ELR (cell line): ENCODE results near the gene HELZ.
"Not testable (repeated sequence)": the region's sequence is repeated elsewhere in the genome, so short reads cannot be mapped to it uniquely, and the experiment has no call there.

Source experiments
- DNase-seq: peaks from one replicate; pipeline ENCODE4 v3.0.0-alpha.2; 2015; ENCODE audit warnings: low read depth

Gene HELZ

GRCh38 chr17:67265436-67266019 is 20.5 kb upstream of the HELZ start:
- DNase-seq = no peak

- DNase-seq = no peak
Observed at GRCh38 chr17:67262435-67263117, 17.6 kb upstream of the HELZ start.

DNA sequence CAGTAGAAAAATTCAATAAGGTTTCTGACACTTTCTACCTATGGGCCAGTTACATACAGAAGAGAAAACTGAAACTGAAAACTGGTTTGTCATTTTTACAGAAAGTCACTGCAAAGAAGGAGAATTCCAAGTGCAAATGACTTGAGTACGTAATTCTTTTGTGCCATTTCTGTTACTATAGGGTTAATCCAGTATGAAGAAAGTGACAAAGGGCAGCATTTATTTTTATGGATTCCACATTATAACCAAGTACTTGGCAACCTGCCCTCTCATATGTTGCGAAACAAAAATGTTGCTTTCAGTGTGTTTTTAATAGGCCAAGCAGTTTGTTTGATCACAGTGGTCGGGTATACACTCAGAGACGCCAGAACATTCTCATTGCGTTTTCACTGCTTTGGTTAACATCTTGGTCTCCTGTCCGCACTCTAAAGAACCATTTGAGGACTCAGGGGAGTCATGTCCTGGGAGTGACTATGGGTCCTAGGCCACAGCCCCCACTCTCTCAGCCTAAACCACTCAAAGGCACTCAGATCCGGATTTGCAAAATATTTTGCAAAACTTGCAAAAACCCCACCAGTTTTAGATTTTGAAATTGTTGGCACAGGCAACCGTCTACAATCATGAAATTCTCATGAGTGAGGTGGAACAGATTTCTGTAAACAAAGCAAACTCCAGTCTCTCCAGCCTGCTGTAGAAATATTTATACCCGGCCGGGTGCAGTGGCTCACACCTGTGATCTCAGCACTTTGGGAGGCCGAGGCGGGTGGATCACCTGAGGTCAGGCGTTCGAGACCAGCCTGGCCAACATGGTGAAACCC is 15.4 kb upstream of the HELZ start:
- DNase-seq = peak; percentile 44

- DNase-seq = no peak
Observed at GRCh38 chr17:67258821-67259468, 13.9 kb upstream of the HELZ start.

GRCh38 chr17:67256075-67256732 is 11.2 kb upstream of the HELZ start:
- DNase-seq = no peak

DNA sequence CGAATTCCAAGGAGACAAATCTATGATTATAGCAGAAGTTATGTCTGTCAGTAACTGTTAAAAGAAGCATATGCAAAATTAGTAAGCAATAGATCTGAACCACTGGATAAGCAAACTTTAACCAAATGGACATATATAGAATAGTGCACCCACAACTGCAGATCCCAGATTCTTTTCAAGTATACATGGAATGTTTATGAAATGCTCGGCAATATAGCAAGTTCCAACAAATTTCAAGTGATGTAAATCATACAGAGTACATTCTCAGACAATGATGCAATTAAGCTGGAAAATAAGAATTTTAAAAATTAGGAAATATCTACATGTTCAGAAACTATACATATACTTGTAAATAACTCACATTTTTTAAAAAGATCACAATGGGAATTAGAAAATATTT is 8.4 kb upstream of the HELZ start:
- no peak for DNase-seq

DNA sequence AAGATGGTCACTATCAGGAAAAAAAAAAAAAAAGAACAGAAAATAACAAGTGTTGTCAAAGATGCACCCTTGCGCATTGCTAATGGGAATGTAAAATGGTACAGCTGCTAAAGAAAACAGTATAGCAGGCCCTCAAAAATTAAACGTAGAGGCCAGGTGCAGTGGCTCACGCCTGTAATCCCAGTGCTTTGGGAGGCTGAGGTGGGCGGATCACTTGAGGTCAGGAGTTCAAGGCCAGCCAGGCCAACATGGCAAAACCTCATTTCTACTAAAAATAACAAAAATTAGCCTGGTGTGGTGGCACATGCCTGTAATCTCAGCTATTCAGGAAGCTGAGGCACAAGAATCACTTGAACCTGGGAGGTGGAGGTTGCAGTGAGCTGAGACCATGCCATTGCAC is 6.6 kb upstream of the HELZ start:
- DNase-seq = not testable (repeated sequence)

- DNase-seq = no peak
Observed at GRCh38 chr17:67248291-67248690, 3.3 kb upstream of the HELZ start.

DNA sequence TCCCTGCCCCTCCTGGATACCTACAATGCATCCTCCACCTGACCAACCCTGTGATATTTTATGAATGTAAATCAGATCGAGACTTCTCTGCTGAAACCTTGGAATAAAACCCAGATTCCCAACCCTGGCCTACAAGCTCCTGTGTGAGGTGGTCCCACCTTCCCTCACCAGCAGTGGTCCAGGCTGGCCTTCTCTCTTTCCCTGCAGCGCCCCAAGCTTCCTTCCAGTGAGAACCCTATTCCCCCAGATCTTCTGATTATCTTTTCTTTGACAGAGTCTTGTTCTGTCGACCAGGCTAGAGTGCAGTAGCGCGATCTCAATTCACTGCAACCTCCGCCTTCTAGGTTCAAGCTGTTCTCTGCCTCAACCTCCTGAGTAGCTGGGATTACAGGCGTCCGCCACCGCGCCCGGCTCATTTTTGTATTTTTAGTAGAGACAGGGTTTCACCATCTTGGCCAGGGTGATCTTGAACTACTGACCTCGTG is 2.5 kb upstream of the HELZ start:
- no peak for DNase-seq

DNA sequence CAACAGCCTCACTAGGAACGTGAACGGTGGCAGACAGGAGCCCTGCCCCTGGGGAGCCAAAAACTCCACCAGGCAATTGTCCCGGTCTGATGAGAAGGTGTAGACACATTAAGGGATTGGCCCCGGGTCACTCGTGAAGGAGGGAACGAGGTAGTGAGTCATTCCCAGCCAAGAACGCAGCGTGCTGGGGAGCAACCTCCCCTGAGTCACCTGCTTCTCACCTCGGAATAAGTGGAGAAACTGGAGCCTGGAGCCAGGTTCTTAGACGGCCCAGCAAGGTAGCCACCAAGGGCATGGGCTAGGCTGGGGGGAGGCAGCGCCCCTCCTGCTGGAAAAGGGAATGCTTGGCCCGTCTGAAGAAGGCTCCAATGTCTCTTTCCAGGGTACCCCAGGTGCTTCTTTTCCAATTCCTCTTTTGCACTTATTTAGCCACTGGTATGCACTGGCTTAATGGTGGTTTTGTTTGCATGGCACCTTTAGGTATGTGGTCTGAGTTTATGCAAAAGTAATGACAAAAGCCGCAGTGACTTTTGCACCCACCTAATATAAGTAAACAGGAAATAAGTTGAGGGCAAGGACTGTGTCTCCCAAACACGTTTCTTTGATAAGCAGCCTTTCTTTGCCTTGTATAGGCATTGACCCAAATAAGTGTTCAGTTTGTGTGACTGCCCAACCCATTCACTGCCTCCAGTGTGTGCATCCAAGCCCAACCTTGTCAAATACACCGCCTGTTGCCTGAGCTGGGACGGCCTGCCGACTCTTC is 1.8 kb upstream of the HELZ start:
- DNase-seq = peak; percentile 90

DNA sequence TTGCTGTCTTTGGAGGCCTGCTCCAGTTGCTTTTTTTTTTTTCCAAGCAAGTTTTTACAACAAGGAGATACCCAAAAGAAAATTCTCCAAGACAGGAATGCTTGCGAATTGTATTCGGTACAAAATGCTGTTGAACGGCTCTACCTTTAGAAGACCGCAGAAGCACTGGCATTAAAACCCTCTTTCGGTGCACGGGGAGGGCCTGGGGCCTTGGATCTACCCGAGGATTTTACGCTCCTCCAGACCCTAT is 1.3 kb upstream of the HELZ start:
- no peak for DNase-seq

DNA sequence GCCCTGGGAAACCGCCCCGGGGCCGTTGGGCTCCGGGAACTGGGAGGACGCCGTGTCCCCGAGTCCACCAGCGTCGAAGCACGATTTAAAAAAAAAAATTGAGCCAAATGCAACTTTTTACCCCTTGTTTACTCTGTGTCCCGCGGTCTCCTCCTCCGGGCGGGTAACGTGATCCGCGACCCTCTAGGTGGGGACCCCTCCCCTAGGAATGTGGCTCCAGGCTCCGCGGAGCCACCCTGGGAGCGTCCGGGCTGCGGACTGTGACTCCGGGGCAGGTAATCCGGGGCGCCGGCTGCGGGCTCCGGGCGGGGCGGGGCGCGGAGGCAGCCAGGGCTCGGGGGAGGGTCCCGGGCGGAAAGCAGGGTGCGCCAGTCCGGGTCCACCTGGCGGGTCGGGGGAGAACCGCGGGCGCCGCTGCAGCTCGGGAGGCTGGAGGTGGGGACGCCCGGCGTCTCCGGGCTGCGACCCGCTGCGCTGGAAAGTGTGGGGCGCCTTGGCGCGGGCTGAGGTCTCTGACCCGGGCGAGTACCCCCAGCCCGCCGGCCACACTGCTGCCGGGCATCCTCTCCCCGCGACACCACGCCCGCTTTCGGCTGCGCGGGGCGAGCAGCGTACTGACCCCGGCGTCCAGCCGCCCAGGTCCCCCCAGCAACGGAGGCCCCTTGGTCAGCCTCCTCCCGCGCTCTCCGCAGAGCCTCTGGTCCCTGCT is 852 bp upstream of the HELZ start:
- peak; percentile 34 for DNase-seq

DNA sequence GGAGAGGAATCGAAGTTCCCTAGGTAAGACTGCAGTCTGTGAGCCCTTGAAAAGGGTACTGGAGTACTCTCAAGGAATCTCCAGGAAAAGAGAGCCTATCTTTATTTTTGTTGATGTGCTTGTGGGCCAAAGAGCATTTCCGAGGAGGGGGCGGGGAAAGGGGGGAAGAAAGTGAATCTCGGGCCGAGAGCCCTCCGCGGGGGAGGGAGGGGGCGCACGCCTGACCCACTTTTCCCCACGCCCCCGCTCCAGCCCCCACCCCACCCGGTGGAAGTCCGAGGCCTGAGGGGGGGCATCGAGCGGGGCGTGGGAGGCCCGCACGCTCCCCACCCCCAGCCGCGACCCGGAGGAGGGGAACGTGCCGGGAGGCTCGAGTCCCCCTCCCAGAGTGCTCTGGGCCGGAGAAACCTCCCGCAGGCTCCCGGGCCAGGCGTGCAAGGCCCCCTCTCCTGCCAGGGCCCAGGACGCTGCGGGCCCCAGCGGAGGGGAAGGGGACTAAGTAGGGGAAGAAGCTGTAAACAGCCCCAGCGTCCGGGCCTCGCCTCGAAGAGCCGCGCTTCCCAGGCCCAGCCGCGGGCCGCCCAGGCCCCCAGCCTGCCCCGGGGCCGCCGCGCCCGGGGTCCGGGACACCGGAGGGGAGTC is 444 bp downstream of the HELZ start:
- no peak for DNase-seq

- DNase-seq = no peak
Observed at GRCh38 chr17:67243284-67243683, 1.7 kb downstream of the HELZ start.

- no peak for DNase-seq
Observed at GRCh38 chr17:67241719-67242341, 3.2 kb downstream of the HELZ start.

DNA sequence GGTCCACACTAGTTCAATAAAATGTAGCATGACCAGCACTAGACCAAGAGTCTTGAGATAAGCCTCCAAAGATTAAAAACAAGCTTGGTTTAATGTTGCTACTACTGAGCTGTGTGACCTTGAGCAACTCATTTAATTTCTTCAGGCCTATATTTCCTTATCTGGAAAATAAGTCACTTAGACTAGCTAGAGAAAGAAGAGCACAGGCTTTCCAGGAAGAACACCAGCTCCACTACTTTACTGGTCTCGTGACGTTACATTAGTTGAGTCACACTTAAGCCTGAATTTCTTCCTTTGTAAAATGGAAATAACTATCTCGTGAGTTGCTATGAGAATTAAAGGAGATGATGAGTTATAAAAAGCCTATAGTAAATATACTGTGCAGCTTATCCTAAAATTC is 5.4 kb downstream of the HELZ start:
- DNase-seq = peak; percentile 79

DNA sequence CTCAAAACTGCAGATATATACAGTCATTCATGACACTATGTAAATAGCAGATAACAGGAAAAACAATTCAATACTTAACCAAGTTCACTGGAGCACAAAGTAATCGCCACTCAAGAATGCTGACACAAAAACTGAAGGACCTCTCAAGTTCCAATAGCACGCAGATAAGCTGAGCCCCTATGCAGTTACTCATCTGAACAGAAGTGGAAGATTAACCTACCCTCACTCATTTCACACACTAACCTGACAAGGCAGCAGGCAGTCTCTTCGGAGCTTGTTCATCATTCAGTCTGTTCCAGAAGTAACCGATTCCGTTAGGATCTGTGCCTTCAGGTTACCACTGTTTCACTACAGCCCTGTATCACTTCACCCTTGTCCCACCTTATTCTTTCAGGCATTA is 6.0 kb downstream of the HELZ start:
- no peak for DNase-seq

- no peak for DNase-seq
Observed at GRCh38 chr17:67232441-67232840, 12.6 kb downstream of the HELZ start.

GRCh38 chr17:67229109-67229955 is 15.7 kb downstream of the HELZ start:
- no peak for DNase-seq
